Fibroblast of the aortic adventitia (primary cell): ENCODE data around the gene CAPZB. TPM values are rescaled to one million over a fixed set of nuclear protein-coding genes. Genes with fewer than 3 reads are reported as not detected.
A peak's percentile ranks its signal among the peaks of the same experiment; 100 is the strongest.

Experiments
- DNase-seq: peaks from one replicate; pipeline ENCODE4 v3.0.0-alpha.2; 2010; ENCODE audit warnings: low read depth
- H3K4me3 ChIP-seq: 2 replicates; pipeline ENCODE4 v1.5.1; 2011; ENCODE audit warnings: low read depth, mild to moderate bottlenecking, control low read depth, low read length, moderate library complexity
- total RNA-seq: library from RNA; depleted of rRNA; stranded (reverse); fragments of >200 nt; gene quantifications from 2 replicates; pipeline ENCODE4 v1.2.3, GENCODE V29; 2012; ENCODE audit warnings: low replicate concordance
- TF ChIP-seq, protein P1 (sequence below): IDR thresholded peaks from 2 replicates; pipeline ENCODE4 v1.5.1; 2011; ENCODE audit warnings: mild to moderate bottlenecking, low read length, control low read depth, inconsistent platforms; ENCODE audit not compliant: insufficient read depth

CAPZB gene
- total RNA-seq, 1 donor, result 232 TPM

DNA sequence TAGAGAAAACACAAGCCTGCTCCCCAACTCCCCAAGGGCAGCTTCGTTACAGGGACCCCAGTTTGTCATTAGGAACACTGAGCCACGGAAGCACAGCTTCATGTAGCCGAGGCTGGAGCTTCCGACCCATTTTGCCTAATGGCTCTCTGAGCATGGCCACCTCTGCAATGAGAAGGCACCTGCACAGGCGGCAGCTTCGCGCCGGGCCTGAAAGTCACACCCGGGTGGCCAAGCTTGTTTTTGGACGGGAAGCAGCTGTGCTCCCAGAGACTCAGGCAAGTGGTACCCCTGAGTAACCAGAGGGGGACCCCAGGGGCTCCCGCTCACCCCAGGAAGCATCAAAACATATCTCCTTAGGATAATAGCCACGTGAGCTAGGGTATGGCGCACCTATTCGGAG lies 92.3 kb downstream of the CAPZB start:
- no peak for DNase-seq
- TF ChIP-seq, protein P1, sequence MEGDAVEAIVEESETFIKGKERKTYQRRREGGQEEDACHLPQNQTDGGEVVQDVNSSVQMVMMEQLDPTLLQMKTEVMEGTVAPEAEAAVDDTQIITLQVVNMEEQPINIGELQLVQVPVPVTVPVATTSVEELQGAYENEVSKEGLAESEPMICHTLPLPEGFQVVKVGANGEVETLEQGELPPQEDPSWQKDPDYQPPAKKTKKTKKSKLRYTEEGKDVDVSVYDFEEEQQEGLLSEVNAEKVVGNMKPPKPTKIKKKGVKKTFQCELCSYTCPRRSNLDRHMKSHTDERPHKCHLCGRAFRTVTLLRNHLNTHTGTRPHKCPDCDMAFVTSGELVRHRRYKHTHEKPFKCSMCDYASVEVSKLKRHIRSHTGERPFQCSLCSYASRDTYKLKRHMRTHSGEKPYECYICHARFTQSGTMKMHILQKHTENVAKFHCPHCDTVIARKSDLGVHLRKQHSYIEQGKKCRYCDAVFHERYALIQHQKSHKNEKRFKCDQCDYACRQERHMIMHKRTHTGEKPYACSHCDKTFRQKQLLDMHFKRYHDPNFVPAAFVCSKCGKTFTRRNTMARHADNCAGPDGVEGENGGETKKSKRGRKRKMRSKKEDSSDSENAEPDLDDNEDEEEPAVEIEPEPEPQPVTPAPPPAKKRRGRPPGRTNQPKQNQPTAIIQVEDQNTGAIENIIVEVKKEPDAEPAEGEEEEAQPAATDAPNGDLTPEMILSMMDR, result no peak
- no peak overlapping the region for H3K4me3 ChIP-seq

DNA sequence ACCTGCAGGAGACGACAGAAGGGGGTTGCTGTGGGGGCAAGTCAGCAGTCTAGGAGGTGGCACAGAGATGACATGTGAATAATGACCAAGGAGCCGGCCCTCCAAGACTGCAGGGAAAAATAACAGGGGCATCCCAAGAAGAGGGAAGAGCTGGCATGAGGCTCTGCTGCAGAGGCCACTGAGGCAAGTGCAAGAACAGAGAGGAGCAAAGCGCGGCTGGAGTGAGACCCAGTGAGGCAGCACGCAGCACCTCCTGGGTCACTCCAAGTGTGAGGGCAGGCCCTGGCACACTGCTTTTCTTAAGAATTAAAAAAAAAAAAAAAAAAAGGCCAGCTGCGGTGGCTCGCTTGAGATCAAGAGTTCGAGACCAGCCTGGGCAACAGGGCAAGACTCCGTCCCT lies 93.1 kb downstream of the CAPZB start:
- TF ChIP-seq, protein P1, result no peak
- no peak overlapping the region for H3K4me3 ChIP-seq
- no peak for DNase-seq

DNA sequence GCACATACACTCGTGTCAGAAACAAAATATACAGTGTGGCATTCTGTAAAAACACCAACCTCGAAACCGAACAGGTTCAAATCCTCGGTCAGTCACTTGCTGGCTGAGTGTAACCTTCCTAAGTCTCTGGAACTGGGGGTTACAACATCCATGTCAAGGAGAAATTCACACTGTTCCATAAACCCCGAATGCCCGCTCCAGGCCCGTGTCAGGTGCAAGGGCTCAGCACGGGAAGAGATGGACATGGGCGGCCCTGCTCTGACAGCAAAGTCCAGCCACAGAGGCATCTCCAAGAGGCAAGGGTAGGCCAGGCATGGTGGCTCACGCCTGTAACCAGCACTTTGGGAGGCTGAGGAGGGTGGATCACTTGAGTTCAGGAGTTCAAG lies 93.8 kb downstream of the CAPZB start:
- TF ChIP-seq, protein P1, result no peak
- peak overlapping the region; percentile 39 for H3K4me3 ChIP-seq
- no peak for DNase-seq

DNA sequence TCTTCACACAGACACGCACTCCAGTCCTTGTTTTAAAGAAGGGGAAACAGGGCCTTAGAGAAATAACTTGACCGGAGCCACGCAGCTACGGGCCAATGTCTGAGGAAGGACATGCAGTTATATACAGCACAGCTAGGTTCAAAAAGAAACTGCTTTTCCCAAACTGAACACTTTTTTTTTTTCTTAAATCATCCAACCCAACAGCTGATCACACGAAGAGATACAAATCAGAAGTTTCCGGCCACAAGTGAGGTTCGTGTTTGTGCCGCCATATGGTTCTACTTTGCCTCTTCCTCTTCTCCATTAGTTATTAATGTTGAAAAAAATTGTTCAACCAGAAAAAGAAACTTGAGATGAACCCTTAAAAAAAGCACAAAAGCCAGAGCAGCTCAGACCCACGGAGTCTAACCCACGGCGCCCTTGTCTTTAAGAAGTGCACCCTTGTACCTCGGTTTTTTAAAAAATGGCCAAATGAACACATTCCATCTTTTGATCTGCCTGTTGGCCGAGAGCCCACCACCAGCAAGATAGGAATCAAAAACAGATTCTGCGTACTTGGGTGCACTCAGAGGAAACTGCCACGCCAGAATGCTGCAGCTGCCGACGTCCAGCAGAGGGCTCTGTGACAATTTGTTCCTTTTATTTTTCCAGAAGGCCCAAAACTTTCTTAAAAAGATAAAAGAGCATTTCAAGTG lies 94.3 kb downstream of the CAPZB start:
- peak overlapping the region; percentile 49 for H3K4me3 ChIP-seq
- TF ChIP-seq, protein P1, result peak; percentile 93
- peak; percentile 95 for DNase-seq

DNA sequence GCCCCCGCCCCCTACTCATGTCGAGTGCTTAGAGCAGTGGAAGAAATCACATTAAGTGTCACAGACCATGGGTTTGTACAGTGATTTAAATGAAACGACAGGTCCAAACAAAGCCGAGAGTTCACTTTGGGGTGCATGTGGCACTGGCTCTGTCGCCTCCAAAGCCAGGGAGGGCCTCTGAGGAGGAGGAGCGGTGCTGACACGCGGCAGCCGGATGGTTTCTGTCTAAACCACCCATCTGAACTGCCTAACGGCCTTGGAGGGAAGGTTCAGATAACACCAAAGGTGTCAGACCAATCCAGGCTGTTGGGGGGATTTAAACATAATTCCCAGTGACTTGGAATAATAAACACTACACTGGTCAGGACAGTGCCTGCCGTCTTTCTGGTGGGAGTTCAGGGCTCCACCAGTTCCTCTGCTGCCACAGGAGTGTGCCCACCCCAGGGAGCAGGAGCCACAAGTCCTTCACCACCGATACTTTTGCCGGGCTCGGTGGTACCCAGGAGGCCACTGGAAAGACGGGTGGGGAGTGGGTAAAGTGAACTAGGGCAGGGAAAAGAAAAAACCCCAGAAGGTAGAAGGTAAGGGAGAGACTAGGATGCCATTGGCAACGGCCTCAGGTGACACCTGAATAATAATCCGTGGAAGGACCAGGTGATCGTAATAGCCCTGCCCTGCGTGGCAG lies 95.0 kb downstream of the CAPZB start:
- DNase-seq, result no peak
- H3K4me3 ChIP-seq, result peak overlapping the region; percentile 26
- TF ChIP-seq, protein P1, result no peak

DNA sequence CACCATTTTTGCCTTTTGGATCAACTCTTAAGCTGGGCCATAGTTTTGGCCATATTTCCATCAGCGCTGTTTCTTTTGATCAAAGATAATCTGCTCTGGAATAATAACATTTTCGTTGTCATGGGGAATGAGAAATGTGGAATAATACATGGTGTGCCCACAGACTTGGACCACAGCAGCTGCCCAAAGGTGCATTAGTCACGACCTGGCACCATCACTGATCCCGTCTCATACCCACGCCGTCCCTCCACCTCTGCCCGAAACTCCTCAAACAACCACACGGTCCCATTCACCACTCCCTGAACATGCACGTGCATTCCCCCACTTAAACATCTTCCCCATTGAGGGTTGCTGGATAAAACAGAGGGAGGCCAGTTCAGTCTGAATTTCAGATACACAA lies 96.4 kb downstream of the CAPZB start:
- no peak overlapping the region for H3K4me3 ChIP-seq
- no peak for DNase-seq
- TF ChIP-seq, protein P1, result no peak
